GM12801 (cell line): ENCODE measurements around the gene EXOC8.

Experiments
- TF ChIP-seq, protein P1 (sequence below): IDR thresholded peaks from one replicate; pipeline ENCODE4 v1.5.1; 2011; ENCODE audit warnings: control low read depth; ENCODE audit not compliant: insufficient read length; ENCODE audit errors: extremely low read depth

The EXOC8 gene

DNA sequence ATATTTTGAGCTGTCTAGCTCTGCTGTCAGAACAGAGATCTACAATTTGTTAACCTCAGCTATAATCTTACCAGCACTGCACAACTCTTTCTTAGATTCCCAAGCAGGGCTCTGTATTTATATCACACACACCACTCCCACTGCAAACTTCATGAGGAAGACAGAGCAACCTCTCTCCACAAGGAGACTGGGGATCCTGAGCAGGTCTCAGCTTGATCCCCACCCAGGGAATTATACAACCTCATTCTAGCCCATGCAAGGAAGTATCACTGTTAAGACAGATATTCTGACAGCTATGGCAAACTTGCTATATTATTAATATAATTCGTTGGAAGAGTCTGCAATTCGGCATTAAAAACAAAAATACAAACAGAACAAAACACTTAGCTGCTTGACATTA is 44.1 kb upstream of the EXOC8 start:
- TF ChIP-seq, protein P1, sequence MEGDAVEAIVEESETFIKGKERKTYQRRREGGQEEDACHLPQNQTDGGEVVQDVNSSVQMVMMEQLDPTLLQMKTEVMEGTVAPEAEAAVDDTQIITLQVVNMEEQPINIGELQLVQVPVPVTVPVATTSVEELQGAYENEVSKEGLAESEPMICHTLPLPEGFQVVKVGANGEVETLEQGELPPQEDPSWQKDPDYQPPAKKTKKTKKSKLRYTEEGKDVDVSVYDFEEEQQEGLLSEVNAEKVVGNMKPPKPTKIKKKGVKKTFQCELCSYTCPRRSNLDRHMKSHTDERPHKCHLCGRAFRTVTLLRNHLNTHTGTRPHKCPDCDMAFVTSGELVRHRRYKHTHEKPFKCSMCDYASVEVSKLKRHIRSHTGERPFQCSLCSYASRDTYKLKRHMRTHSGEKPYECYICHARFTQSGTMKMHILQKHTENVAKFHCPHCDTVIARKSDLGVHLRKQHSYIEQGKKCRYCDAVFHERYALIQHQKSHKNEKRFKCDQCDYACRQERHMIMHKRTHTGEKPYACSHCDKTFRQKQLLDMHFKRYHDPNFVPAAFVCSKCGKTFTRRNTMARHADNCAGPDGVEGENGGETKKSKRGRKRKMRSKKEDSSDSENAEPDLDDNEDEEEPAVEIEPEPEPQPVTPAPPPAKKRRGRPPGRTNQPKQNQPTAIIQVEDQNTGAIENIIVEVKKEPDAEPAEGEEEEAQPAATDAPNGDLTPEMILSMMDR: no peak

- TF ChIP-seq, protein P1: no peak
These were observed 39.4 kb upstream of the EXOC8 start for GRCh38 chr1:231376875-231377549.

DNA sequence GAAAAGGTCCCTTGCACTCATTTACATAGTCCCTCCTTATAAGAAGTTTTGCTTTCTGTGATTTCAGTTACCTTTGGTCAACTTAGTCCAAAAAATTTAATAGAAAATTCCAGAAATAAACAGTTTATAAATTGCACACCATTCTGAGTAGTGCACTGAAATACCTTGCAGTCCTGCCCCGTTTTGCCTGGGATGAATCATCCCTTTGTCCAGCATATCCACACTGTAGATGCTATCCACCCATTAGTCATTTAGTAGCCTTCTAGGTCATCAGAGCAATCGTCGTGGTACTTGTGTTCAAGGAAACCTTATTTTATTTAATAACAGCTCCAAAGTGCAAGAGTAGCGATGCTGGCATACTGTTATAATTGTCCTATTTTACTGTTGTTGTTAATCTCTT is 38.4 kb upstream of the EXOC8 start:
- TF ChIP-seq, protein P1: no peak

DNA sequence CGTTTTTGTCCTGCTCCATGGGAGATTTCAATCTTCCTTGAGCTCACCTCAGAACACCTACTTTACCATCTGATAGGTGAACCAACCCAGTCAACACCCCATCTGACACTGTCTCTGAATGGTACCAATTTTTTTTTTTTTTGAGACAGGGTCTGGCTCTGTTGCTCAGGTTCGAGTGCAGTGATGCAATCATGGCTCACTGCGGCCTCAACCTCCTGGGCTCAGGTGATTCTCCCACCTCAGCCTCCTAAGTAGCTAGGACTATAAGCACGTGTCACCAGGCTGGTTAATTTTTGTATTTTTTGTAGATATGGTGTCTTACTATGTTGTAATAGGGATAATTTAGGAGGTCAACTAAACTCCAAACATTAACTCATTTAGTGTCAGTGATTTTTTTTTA is 36.7 kb upstream of the EXOC8 start:
- TF ChIP-seq, protein P1: no peak

DNA sequence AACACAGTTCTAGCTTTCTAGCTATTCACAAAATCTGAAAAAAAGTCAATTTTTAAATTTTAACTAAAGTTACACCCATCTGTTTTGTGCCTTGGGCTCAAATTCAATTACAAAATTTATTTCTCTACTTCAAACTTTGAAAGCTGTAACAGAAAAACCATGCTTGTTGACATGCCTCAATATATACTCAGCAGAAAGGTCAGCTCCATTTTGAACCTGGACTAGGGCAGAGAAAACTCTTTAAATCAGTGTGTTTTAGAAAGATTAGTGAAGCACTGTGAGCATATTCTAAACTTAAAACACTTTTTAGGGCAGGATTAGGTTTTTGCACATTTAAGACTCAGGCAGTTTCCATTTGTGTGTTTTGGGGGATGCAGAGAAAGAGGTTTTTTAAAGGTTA is 34.8 kb upstream of the EXOC8 start:
- TF ChIP-seq, protein P1: no peak

- TF ChIP-seq, protein P1: no peak
These were observed 31.6 kb upstream of the EXOC8 start for GRCh38 chr1:231369282-231369681.

GRCh38 chr1:231364192-231364591 is 26.5 kb upstream of the EXOC8 start:
- TF ChIP-seq, protein P1: no peak

DNA sequence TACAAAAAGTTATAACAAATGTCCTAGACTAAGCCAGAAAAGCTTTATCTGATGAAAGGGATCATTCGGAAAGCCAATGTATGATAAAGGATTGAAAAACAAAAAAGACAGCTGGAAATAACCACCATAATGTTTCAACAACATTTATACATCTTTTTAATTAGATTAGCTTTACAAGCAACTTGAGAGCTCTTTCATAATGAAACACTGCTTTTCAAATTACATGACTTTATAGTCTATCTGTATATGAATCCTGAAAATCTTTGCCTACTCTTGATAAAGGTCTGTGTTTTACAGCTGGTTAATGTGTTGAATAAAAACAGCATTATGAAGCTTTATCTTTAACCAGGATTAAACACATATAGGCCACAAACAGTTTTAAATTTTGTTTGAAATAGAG is 26.0 kb upstream of the EXOC8 start:
- TF ChIP-seq, protein P1: no peak
